Measurements from ENCODE around the gene IPO4. TPM values are rescaled to one million over a fixed set of nuclear protein-coding genes. Genes with fewer than 3 reads are reported as not detected.
A peak's percentile ranks its signal among the peaks of the same experiment; 100 is the strongest.

IPO4 gene
- total and polyA plus RNA-seq, 2 of the 13 experiments (the other 11 are each of a cell fraction or from before 2014, with no cell fraction given), result 39.0 to 179 TPM

- DNase-seq (ENCODE audit: low spot score), result peak; percentile 81
- Histone ChIP-seq H3K79me2 (ENCODE audit: insufficient read depth, low read length) (no peaks in the 10 kb centered on the region), H3K4me2 (ENCODE audit: low read depth, low read length) (peak overlapping the region; percentile 12), H3K9ac (ENCODE audit: insufficient read depth, low read depth, low read length) (peak overlapping the region; percentile 11), H3K9me3 (ENCODE audit: low read length) (no peaks in the 10 kb centered on the region), H3K27ac (ENCODE audit: extremely low read length, insufficient read depth, low read length) (peak overlapping the region; percentile 48), H3K4me3 (replicated peaks in 1 of 3; ENCODE audit: insufficient read depth in 1 of 3, low read depth in 2 of 3, low read length in 3 of 3) (peak overlapping the region in 1 of 3 experiments; percentile 2; a peak in 1 of 6 replicates), H3K36me3 (replicated peaks in 1 of 2; ENCODE audit: control insufficient read depth in 1 of 2, insufficient read depth in 2 of 2, low read length in 2 of 2) (no peaks in the 10 kb centered on the region), H3K27me3 (ENCODE audit: control insufficient read depth in 1 of 2, insufficient read depth in 2 of 2, low read length in 2 of 2) (no peaks in the 10 kb centered on the region; a peak in 1 of 5 replicates), H2AFZ (ENCODE audit: low read length) (no peak overlapping the region), H3K4me1 (ENCODE audit: insufficient read depth, low read length) (peaks cover 52% of the 10 kb centered on the region), H4K20me1 (ENCODE audit: insufficient read depth, low read length) (no peaks in the 10 kb centered on the region)
- in situ Hi-C loops (cut with HindIII; ENCODE audit: extremely low pct_ligation_motif_present, low pct_unique_long_range_greater_than_20kb), result loop anchor here (25.0 kb wide), 1 partner anchor 819 kb away; the partner anchor contains the start of genes BCL2L2, PABPN1 and PPP1R3E
- ChIA-PET CTCF (ENCODE audit: low intra/inter-chr PET ratio, low total read pairs) (no interaction called here), POLR2A (interaction anchor here (0.6 to 22.7 kb wide), 8 partner anchors 9 to 78 kb away, joined by 3 to 977 read pairs (median 10); partner anchors contain the start of genes DCAF11, EMC9, IPO4 and IRF9)
- ATAC-seq, result peak; percentile 55
- BruUV-seq (replicated peaks), result no TSS peak
- intact Hi-C loops (cut with micrococcal nuclease; ENCODE audit: unreplicated experiment), result no loop called here
- 40% methylated on average over 7 of the region's 7 CpGs for WGBS (ENCODE audit: low lambda C conversion rate)
- FAIRE-seq, result peak; percentile 40
- TF ChIP-seq ZNF350 (CRISPR knock-in tag; IDR thresholded peaks at IDR 0.05; ENCODE audit: borderline replicate concordance, low read depth) (no peak; the same call in 1 of the 2 replicates), BCL6 (CRISPR knock-in tag; IDR thresholded peaks at IDR 0.05) (peak; percentile 47; the same call in 1 of the 2 replicates), ZNF501 (CRISPR knock-in tag; IDR thresholded peaks at IDR 0.05) (peak; percentile 77), ZBTB26 (CRISPR knock-in tag; IDR thresholded peaks at IDR 0.05; ENCODE audit: borderline replicate concordance) (peak; percentile 29; the same call in 1 of the 2 replicates), ATRX (CRISPR knock-in tag; IDR thresholded peaks at IDR 0.05; ENCODE audit: borderline replicate concordance) (no peak), YY1 (IDR thresholded peaks at IDR 0.05; ENCODE audit: insufficient read depth, insufficient replicate concordance, low read depth, low read length) (peak; percentile 42), ASH2L (IDR thresholded peaks at IDR 0.05; ENCODE audit: insufficient read length, low read depth, low read length) (peak; percentile 32), HNRNPK (IDR thresholded peaks at IDR 0.05; ENCODE audit: low read depth, low read length, poor library complexity, severe bottlenecking) (no peak), SOX6 (IDR thresholded peaks at IDR 0.05) (no peak), SOX6 (CRISPR knock-in tag; IDR thresholded peaks at IDR 0.05) (peak; percentile 66; the same call in 1 of the 2 replicates), MEIS2 (CRISPR knock-in tag; IDR thresholded peaks at IDR 0.05) (peak; percentile 76), POLR2A (IDR thresholded peaks at IDR 0.05; ENCODE audit: insufficient read depth in 1 of 2, low read depth in 2 of 2, low read length in 2 of 2) (no peak), ZFYVE20 (CRISPR knock-in tag; IDR thresholded peaks at IDR 0.05; ENCODE audit: borderline replicate concordance, low read depth) (0 out of 2 replicates have a peak, but pooled peaks have one; percentile 42), ZFP90 (CRISPR knock-in tag; IDR thresholded peaks at IDR 0.05; ENCODE audit: borderline replicate concordance) (no peak), ZBTB37 (CRISPR knock-in tag; IDR thresholded peaks at IDR 0.05) (peak; percentile 94), NFYB (CRISPR knock-in tag; IDR thresholded peaks at IDR 0.05) (no peak), SPEN (CRISPR knock-in tag; IDR thresholded peaks at IDR 0.05; ENCODE audit: low read depth) (peak; percentile 83)
- TF ChIP-seq, protein P1, sequence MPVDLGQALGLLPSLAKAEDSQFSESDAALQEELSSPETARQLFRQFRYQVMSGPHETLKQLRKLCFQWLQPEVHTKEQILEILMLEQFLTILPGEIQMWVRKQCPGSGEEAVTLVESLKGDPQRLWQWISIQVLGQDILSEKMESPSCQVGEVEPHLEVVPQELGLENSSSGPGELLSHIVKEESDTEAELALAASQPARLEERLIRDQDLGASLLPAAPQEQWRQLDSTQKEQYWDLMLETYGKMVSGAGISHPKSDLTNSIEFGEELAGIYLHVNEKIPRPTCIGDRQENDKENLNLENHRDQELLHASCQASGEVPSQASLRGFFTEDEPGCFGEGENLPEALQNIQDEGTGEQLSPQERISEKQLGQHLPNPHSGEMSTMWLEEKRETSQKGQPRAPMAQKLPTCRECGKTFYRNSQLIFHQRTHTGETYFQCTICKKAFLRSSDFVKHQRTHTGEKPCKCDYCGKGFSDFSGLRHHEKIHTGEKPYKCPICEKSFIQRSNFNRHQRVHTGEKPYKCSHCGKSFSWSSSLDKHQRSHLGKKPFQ (CRISPR knock-in tag; IDR thresholded peaks at IDR 0.05; ENCODE audit: insufficient replicate concordance), result no peak
These were observed 57.7 kb downstream of the IPO4 start for GRCh38 chr14:24130717-24131548.

Data from HepG2 (cell line).